DND-41 (cell line): ENCODE data around the gene LEAP2.

Experiments used
- ATAC-seq: fragments of 200-7000 bp; cut with Tn5 transposase; 3 replicates; pipeline ENCODE4 v1.9.1; 2021; ENCODE audit warnings: low read depth; ENCODE audit not compliant: insufficient read depth
- DNase-seq: peaks from one replicate; pipeline ENCODE4 v3.0.0-alpha.2; 2020
- H2AFZ ChIP-seq: 2 replicates; pipeline ENCODE4 v1.6.0; 2012; ENCODE audit warnings: low read depth, low read length
- H3K27ac ChIP-seq: 2 replicates; pipeline ENCODE4 v1.5.1; 2012; ENCODE audit warnings: low read length, inconsistent platforms
- H3K27me3 ChIP-seq: fragments of 200-600 bp; sonication (generic); 2 replicates; pipeline ENCODE4 v1.6.0; 2012; ENCODE audit warnings: low read length, mild to moderate bottlenecking, inconsistent platforms; ENCODE audit not compliant: insufficient read depth, poor library complexity
- H3K36me3 ChIP-seq: 2 replicates; pipeline ENCODE4 v1.5.1; 2012; ENCODE audit warnings: low read length, inconsistent platforms; ENCODE audit not compliant: insufficient read depth
- H3K4me1 ChIP-seq: 2 replicates; pipeline ENCODE4 v1.5.1; 2012; ENCODE audit warnings: mild to moderate bottlenecking, low read length; ENCODE audit not compliant: insufficient read depth
- H3K4me2 ChIP-seq: 2 replicates; pipeline ENCODE4 v1.6.0; 2012; ENCODE audit warnings: mild to moderate bottlenecking, moderate library complexity, low read length, inconsistent platforms; ENCODE audit not compliant: insufficient read depth
- H3K4me3 ChIP-seq, 2 experiments: fragments of 200-600 bp in 1 of 2; shearing (Covaris generic) in 1 of 2; 2 replicates each; pipeline ENCODE4 v1.5.1; 2012 to 2016; ENCODE audit warnings: inconsistent platforms in 2 of 2, low read length in 2 of 2, mild to moderate bottlenecking in 2 of 2, low read depth in 1 of 2, moderate library complexity in 1 of 2
- H3K79me2 ChIP-seq: 2 replicates; pipeline ENCODE4 v1.6.0; 2012; ENCODE audit warnings: low read length, inconsistent platforms; ENCODE audit not compliant: insufficient read depth
- H3K9ac ChIP-seq: 2 replicates; pipeline ENCODE4 v1.6.0; 2012; ENCODE audit warnings: low read depth, mild to moderate bottlenecking, inconsistent platforms, low read length, moderate library complexity
- H3K9me3 ChIP-seq: 2 replicates; pipeline ENCODE4 v1.5.1; 2012; ENCODE audit warnings: low read length, moderate library complexity, mild to moderate bottlenecking, inconsistent platforms; ENCODE audit not compliant: insufficient read depth, severe bottlenecking
- H4K20me1 ChIP-seq: 2 replicates; pipeline ENCODE4 v1.6.0; 2012; ENCODE audit warnings: low read length; ENCODE audit not compliant: insufficient read depth
- EZH2 ChIP-seq: IDR thresholded peaks from 3 replicates; pipeline ENCODE4 v1.6.1; 2012; ENCODE audit warnings: borderline replicate concordance, low read depth, mild to moderate bottlenecking, moderate library complexity, low read length, inconsistent platforms; ENCODE audit not compliant: severe bottlenecking
- TF ChIP-seq, protein P1 (sequence below): IDR thresholded peaks from 2 replicates; pipeline ENCODE4 v1.5.1; 2012; ENCODE audit warnings: borderline replicate concordance, low read length, moderate library complexity, mild to moderate bottlenecking; ENCODE audit not compliant: poor library complexity, severe bottlenecking; ENCODE audit errors: extremely low read depth

LEAP2 gene

DNA sequence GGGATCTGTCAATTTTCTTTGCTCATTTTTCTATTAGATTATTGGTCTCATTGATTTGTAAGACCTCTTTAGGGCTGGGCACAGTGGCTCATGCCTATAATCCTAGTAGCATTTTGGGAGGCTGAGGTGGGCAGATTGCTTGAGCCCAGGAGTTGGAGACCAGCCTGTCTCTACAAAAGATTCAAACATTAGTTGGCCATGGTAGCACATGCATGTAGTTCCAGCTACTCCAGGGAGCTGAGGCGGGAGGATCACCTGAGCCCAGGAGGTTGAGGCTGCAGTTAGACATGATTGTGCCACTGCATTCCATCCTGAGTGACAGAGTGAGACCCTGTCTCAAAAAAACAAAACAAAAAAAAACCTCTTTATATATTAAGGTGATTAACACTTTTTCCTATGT is 36.6 kb upstream of the LEAP2 start:
- no peak for ATAC-seq
- no peak for DNase-seq
- H3K4me2 ChIP-seq, result no peak overlapping the region
- H3K4me1 ChIP-seq, result no peaks in the 10 kb centered on the region
- H3K9me3 ChIP-seq, result no peaks in the 10 kb centered on the region
- H3K27me3 ChIP-seq, result no peaks in the 10 kb centered on the region
- H4K20me1 ChIP-seq, result no peaks in the 10 kb centered on the region
- H3K27ac ChIP-seq, result no peak overlapping the region
- H3K79me2 ChIP-seq, result no peaks in the 10 kb centered on the region
- H2AFZ ChIP-seq, result no peak overlapping the region
- no peak overlapping the region for H3K4me3 ChIP-seq
- TF ChIP-seq EZH2, result no peak
- TF ChIP-seq, protein P1, sequence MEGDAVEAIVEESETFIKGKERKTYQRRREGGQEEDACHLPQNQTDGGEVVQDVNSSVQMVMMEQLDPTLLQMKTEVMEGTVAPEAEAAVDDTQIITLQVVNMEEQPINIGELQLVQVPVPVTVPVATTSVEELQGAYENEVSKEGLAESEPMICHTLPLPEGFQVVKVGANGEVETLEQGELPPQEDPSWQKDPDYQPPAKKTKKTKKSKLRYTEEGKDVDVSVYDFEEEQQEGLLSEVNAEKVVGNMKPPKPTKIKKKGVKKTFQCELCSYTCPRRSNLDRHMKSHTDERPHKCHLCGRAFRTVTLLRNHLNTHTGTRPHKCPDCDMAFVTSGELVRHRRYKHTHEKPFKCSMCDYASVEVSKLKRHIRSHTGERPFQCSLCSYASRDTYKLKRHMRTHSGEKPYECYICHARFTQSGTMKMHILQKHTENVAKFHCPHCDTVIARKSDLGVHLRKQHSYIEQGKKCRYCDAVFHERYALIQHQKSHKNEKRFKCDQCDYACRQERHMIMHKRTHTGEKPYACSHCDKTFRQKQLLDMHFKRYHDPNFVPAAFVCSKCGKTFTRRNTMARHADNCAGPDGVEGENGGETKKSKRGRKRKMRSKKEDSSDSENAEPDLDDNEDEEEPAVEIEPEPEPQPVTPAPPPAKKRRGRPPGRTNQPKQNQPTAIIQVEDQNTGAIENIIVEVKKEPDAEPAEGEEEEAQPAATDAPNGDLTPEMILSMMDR, result no peak
- no peak overlapping the region for H3K9ac ChIP-seq
- no peaks in the 10 kb centered on the region for H3K36me3 ChIP-seq

DNA sequence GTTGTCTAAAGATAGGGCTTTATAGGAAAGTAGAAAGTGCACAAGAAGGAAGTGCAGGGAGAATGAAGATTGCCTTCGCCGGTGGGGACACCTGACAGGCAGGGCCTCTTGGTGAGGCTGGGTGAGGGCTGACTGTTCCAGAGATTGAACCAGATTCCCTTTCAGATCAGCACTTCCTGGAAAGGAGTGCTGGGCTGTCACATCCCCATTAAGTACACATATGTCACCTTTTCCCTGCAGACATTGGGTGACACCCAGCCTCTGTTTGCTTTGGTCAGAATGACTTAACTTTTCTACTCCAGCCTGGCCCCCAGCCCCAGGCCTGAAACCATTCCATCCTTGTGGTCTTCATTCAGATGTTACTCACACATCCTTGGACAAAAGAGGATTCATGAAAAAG is 35.6 kb upstream of the LEAP2 start:
- H3K27ac ChIP-seq, result no peak overlapping the region
- no peaks in the 10 kb centered on the region for H3K9me3 ChIP-seq
- TF ChIP-seq, protein P1, result no peak
- TF ChIP-seq EZH2, result no peak
- no peak for DNase-seq
- ATAC-seq, result no peak
- H3K36me3 ChIP-seq, result no peaks in the 10 kb centered on the region
- H4K20me1 ChIP-seq, result no peaks in the 10 kb centered on the region
- H2AFZ ChIP-seq, result no peak overlapping the region
- H3K4me3 ChIP-seq, result no peak overlapping the region
- no peak overlapping the region for H3K4me2 ChIP-seq
- H3K27me3 ChIP-seq, result no peaks in the 10 kb centered on the region
- H3K4me1 ChIP-seq, result no peaks in the 10 kb centered on the region
- no peaks in the 10 kb centered on the region for H3K79me2 ChIP-seq
- H3K9ac ChIP-seq, result no peak overlapping the region

DNA sequence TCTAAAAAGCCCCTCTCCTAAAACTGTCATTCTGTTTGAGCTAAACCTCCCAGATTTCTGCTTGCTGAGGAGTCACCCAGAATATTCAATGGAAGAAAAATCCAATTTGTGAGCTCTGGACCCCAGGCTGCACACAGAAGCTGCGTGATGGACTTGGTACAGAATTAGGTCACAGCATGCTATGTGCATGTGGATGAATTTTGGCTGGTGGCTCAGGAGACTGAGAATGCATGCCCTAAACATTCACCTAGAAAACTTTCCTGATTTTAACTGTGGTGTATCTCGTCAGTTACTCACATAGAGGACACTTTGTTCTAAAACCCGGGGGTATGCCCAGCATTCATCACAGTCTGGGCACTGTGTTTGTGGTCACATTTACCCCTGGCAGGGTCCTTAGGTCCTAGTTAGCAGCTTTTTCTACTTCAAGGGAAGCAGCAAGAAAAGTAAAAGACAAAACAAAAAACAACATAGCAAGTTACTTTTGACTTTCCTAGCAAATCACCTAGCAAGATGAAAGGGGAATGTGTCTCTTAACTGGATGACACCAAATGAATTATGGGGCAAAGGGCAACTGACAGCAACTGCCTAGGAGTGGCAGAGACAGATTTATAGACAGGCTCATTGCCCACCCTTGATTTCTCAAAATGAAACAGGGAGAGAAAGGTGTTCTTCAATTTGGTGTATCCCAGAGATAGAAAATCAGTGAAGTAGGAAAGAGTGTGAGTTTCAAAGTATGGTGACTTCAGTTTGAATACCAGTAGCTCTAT is 34.8 kb upstream of the LEAP2 start:
- H3K4me1 ChIP-seq, result no peaks in the 10 kb centered on the region
- H2AFZ ChIP-seq, result no peak overlapping the region
- no peak overlapping the region for H3K4me2 ChIP-seq
- no peak overlapping the region for H3K27ac ChIP-seq
- H3K36me3 ChIP-seq, result no peaks in the 10 kb centered on the region
- no peak overlapping the region for H3K9ac ChIP-seq
- H3K27me3 ChIP-seq, result no peaks in the 10 kb centered on the region
- DNase-seq, result no peak
- H3K9me3 ChIP-seq, result no peaks in the 10 kb centered on the region
- H3K79me2 ChIP-seq, result no peaks in the 10 kb centered on the region
- H4K20me1 ChIP-seq, result no peaks in the 10 kb centered on the region
- H3K4me3 ChIP-seq, result no peak overlapping the region
- no peak for ATAC-seq
- TF ChIP-seq, protein P1, result no peak
- no peak for TF ChIP-seq EZH2
